OCI-M2 (cell line): ENCODE results near the gene CALCR.
"Not testable (repeated sequence)": the region's sequence is repeated elsewhere in the genome, so short reads cannot be mapped to it uniquely, and the experiment has no call there.

Source experiments
- DNase-seq: peaks from one replicate; lab custom pipeline; 2025; ENCODE audit not compliant: unreplicated experiment; lab: John Stamatoyannopoulos, UW

Gene CALCR

DNA sequence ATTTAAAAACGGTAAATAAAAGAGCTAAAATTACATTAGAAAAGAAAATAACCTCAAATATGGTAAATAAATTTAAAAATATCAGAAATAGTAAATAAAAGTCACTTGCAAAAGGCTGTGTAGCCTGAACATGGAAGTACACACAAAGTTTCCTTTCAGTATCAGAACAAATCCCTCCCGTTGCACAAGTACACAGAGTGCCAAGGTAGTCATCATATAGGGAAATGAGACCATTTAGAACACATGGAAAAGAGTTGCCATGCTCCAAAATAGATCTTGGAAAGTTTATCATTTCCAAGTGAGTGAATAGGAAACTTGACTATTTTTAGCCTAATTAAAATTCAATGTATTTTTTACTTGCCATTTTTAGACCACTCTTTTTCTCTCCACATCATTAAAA is 11.6 kb downstream of the CALCR start:
- no peak for DNase-seq

DNA sequence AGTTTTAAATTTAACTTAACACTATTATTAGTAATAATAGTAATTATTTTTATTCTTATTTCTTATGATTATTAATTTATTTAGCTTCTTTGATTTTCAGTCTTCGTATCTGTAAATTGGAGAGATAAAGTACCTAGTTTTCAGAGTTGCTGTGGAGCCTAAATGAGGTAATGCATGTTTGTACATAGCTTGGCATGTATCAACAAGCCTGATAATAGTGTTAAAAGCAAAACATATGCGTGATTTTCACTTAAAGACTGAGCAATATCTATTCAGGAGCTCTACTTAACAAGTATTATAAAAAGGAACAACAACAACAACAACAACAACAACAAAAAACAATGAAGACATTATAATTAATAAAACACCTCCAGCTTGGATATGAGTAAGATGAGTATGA is 12.4 kb downstream of the CALCR start:
- DNase-seq, result no peak

- DNase-seq, result no peak
Measured at GRCh38 chr7:93559639-93560491, 14.7 kb downstream of the CALCR start.

- no peak for DNase-seq
Measured at GRCh38 chr7:93558705-93559614, 15.6 kb downstream of the CALCR start.

DNA sequence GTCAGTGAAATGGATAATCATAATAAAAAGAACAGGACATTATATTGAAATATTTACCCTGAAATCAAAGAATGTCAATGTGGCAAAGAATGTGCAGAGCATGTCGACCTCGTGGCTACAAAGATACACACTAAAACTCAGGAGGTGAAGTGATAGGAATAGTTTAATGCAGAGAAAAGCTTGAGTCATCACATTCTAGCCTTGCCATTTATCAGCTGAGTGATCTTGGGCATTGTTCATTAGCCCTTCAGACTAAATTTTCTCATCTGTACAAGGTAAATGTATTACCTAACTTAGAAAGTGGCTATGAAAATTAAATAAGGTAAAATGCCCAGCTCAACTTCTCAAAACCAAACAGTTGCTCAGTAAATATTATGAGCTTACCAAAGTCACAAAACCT is 22.6 kb downstream of the CALCR start:
- DNase-seq, result no peak

GRCh38 chr7:93551063-93551895 is 23.2 kb downstream of the CALCR start:
- no peak for DNase-seq

DNA sequence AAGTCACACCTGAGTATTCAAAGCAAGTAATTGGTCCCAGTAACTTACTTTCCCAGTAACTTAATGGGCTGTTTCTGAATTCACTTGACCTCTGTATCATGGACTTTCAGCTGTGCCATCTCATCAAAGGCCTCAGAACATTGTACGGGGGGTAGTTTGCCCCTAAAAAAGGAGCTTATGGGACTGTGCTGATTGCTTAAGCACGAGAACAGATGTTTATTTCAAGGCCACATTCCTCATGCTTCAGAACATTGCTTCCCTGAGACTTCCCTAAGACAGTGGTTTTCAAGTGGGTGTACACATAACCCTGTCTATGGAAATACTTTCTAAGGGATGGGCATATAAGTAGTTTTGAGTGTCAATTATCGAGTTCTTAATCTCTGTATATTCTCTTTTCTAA is 26.8 kb downstream of the CALCR start:
- no peak for DNase-seq

- no peak for DNase-seq
Measured at GRCh38 chr7:93544691-93545090, 29.8 kb downstream of the CALCR start.

- no peak for DNase-seq
Measured at GRCh38 chr7:93538061-93538460, 36.5 kb downstream of the CALCR start.

DNA sequence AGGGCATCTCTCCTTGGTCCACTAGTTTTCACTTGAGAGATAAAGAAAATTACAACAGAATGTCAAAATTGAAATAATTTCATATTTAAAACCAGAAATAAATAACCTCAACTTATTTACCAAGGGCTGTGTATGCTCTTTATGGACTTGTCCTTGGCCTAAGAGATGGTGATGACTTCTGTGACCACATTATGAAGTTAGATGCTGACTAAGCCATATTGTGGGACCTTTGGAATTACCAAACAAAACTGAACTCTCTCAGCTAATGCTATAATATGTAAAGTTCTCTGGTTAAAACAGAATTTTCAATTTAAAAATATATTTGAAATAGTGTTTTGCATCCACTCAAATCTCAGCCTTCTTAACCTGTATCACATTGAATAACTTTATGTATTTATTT is 38.9 kb downstream of the CALCR start:
- DNase-seq, result no peak

DNA sequence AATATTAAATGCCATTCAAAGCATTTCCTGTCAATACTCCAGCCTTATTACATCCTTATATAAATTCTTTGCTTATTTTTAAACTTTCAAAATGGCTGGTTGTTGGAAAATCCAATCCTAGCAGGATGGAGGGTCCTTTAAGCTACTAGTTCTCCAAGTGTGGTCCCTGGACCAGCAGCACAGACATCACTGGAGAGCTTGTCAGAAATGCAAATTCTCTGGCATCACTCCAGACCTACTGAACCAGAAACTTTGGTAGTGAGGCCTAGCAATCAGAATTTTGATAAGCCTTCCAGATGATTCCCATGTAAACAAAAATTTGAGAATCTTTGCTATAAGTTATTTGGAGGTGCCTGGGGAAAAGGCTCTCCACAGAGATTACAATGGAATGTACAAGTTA is 43.8 kb downstream of the CALCR start:
- no peak for DNase-seq

DNA sequence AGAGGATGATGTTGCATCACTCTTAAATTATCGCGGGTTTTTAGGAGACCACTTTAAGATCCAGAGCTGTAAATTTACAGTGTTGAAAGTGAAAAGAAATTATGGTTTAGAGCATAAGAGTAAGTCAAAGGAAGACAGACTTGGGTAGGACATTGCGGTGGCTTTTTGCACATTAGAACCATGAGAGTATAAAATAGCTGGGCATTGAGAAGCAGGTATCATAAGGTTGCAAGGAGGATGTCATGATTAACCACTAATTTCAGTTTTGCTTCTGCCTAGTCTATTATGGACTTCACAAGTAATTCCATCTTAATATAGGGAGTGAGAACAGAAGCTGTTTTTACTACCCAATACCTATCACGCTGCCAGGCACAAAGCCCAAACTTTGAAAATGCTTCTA is 57.7 kb downstream of the CALCR start:
- DNase-seq, result no peak

DNA sequence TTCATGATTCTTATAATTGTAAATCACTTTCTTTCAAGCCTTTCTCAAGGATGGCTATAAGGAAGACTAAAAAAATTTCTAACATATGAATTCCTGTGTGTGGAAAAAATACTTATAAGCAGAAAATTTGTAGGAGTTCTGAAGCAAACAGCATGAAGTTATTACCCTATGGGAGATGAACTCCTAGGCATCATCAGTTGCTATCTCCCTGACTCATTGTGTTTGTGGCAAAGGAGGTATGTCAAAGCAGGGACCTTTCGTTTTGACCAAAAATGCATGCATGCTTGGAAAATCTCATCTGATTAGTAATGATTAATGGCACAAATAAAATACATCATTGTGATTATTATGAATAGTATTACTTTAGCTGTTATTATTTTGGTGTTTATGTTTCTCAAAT is 59.4 kb downstream of the CALCR start:
- no peak for DNase-seq

DNA sequence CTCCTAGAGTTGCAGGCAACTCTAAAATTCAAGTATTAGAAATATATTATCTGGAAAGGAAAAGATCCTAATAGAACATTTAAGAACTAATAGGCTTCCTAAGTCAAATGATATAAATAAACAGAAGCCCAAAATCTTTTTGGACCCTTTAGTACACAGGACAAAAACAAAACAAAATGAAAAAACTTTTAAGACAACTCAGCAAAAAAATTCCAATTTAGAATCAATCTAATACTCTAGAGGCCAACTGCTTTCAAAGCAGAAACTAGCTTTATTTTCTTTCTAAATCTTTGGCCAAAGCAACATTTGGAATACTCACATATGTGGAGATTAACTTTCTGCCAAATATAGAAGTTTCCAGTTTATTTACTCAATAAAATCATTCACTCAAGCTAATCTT is 65.2 kb downstream of the CALCR start:
- DNase-seq, result no peak

DNA sequence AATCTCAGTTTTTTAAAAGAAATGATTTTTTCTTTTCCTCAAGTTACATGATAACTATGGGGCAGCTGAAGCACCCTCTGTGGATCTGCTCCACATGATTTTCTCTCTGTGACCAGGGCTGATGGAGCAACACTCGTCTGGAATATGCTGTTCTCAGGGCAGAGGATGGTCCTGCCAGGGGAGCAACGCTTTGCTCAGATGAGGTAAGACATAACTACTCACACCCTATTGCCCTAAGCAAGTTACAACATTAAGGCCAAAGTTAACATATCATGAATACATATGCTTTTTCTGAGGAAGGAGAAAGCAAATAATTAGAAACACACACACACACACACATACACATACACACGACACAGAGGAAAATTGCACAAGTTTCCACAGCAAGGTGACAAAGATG is 71.4 kb downstream of the CALCR start:
- DNase-seq, result no peak

- not testable (repeated sequence) for DNase-seq
Measured at GRCh38 chr7:93491860-93492259, 82.7 kb downstream of the CALCR start.

DNA sequence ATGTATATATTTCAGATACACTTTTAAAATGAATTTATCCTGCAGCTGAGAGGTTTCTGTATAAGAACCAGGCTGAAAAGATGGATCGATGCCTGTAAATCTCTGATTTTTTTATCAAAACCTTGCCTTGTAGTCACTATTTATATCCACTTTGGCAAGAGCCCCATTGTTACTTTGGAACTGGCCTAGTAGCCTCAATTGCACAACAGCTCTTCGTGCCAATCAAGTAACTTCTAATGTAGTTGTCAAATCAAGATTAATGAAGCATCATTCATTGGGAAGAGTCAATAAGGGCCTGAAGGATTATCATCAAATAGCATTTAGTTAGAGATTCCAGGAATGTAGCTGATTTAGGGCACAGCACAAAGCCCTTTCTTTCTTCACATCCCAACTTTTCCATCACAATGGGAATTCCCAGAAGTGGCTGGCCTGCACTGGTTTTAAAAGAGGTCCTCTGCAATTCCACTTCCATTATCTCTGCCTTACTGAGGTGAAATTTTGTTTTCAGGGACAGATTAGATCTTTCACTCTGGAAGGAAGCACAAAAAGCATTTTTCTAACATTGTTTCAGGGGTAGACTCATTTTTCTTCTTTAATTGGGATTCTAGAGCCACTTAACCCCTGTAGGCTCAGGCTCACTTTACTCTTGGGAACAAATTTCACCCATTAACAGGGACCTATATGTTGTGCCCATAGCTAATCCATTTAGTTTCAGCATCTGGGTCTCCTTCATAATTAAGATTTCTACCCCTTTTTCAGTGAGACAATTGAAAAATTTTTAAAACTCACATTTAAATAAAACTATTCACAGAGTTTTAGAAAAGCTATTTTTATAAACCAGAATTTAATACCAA is 97.8 kb downstream of the CALCR start:
- DNase-seq, result no peak

DNA sequence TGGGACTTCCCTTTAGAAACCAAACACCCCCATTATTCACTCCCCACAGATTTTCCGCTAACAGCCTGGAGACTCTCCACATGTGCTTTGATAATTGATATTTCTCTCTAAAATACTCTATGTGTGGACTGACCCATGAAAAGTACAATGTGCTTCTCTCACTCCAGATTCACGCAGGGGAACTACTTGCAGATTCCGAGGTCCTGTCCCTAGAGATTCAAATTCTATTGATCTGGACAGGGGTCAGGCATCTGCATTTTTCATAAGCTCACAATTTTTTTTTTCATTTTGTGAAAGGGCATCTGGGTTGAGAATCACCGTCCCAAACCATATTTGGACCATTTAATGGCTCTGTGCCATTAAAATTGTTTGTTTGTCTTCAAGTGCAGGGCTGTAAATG is 98.7 kb downstream of the CALCR start:
- no peak for DNase-seq

- no peak for DNase-seq
Measured at GRCh38 chr7:93471456-93471855, 103.1 kb downstream of the CALCR start.

DNA sequence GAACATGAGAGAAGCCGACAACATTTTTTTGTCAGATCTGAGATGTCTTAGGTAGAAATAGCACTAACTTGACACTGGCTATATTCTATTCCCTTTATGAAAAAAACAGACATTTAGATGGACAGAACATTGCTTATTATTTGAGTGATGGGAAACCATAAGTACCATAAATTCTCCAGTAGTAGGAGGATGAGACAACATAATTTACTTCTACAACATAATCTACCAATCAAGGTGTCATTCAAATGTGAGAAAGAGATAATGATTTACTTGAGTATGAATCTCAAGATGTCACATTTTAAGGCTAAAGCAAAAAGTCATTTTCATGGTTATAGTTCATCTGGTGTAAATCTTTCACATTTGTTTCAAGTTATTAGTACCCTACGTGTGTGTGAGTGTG is 110.8 kb downstream of the CALCR start:
- DNase-seq, result no peak
